HepG2 (cell line): ENCODE results near the gene NPPB. TPM values are rescaled to one million over a fixed set of nuclear protein-coding genes. Genes with fewer than 3 reads are reported as not detected.

Experiments
- ARID4A ChIP-seq: sonication (generic); formaldehyde crosslinking; IDR thresholded peaks from 2 replicates; pipeline ENCODE4 v1.5.0; 2020; ENCODE audit warnings: mild to moderate bottlenecking, missing genetic modification reagents, borderline replicate concordance
- BCL6 ChIP-seq: IDR thresholded peaks from 2 replicates; pipeline ENCODE4 v1.6.1; 2016; ENCODE audit warnings: missing genetic modification reagents, missing compliant biosample characterization
- DNMT3B ChIP-seq: conservative IDR thresholded peaks from 2 replicates; pipeline ENCODE4 v1.6.1; 2016; ENCODE audit warnings: missing biosample characterization, control low read depth
- ETV5 ChIP-seq: IDR thresholded peaks from 2 replicates; pipeline ENCODE4 v1.6.1; 2018; ENCODE audit warnings: missing biosample characterization, missing genetic modification reagents, inconsistent platforms, borderline replicate concordance
- HDAC2 ChIP-seq: sonication (generic); formaldehyde crosslinking; IDR thresholded peaks from 2 replicates; pipeline ENCODE4 v1.4.0; 2020; ENCODE audit warnings: missing genetic modification reagents
- IRF2 ChIP-seq: IDR thresholded peaks from 2 replicates; pipeline ENCODE4 v1.6.1; 2018; ENCODE audit warnings: missing genetic modification reagents, missing compliant biosample characterization
- MBNL3 ChIP-seq: fragments of 250-450 bp; sonication (Bioruptor Pico); conservative IDR thresholded peaks from 2 replicates; pipeline ENCODE4 v1.8.0; 2022; ENCODE audit warnings: mild to moderate bottlenecking, inconsistent platforms
- MTA1 ChIP-seq: sonication (generic); formaldehyde crosslinking; IDR thresholded peaks from 2 replicates; pipeline ENCODE4 v1.4.0; 2020; ENCODE audit warnings: missing genetic modification reagents, mild to moderate bottlenecking, borderline replicate concordance
- NAIF1 ChIP-seq: sonication (generic); formaldehyde crosslinking; IDR thresholded peaks from 2 replicates; pipeline ENCODE4 v1.5.0; 2020; ENCODE audit warnings: mild to moderate bottlenecking, missing genetic modification reagents, borderline replicate concordance
- SCMH1 ChIP-seq: sonication (generic); formaldehyde crosslinking; IDR thresholded peaks from 2 replicates; pipeline ENCODE4 v1.9.0; 2021; ENCODE audit warnings: missing genetic modification reagents, mild to moderate bottlenecking, borderline replicate concordance
- TBL1XR1 ChIP-seq: fragments of 150-350 bp; IDR thresholded peaks from 2 replicates; pipeline ENCODE4 v1.6.1; 2014; ENCODE audit warnings: borderline replicate concordance, low read length; ENCODE audit not compliant: partially characterized antibody
- THAP8 ChIP-seq: sonication (generic); formaldehyde crosslinking; IDR thresholded peaks from 2 replicates; pipeline ENCODE4 v1.5.1; 2020; ENCODE audit warnings: missing genetic modification reagents, mild to moderate bottlenecking, borderline replicate concordance
- ZBTB4 ChIP-seq: sonication (generic); formaldehyde crosslinking; IDR thresholded peaks from 2 replicates; pipeline ENCODE4 v1.4.0; 2020; ENCODE audit warnings: missing genetic modification reagents, mild to moderate bottlenecking, borderline replicate concordance
- ZEB1 ChIP-seq: IDR thresholded peaks from 2 replicates; pipeline ENCODE4 v1.6.1; 2012; ENCODE audit warnings: mild to moderate bottlenecking, low read depth, inconsistent platforms; ENCODE audit not compliant: insufficient replicate concordance
- ZNF234 ChIP-seq: sonication (generic); formaldehyde crosslinking; conservative IDR thresholded peaks from 2 replicates; pipeline ENCODE4 v1.5.1; 2020; ENCODE audit warnings: mild to moderate bottlenecking, missing genetic modification reagents
- ZNF251 ChIP-seq: sonication (generic); formaldehyde crosslinking; IDR thresholded peaks from 2 replicates; pipeline ENCODE4 v1.9.0; 2021; ENCODE audit warnings: mild to moderate bottlenecking, missing genetic modification reagents
- ZNF276 ChIP-seq: sonication (generic); formaldehyde crosslinking; IDR thresholded peaks from 2 replicates; pipeline ENCODE4 v1.4.0; 2020; ENCODE audit warnings: mild to moderate bottlenecking, low read depth, missing genetic modification reagents
- ZNF577 ChIP-seq: sonication (generic); formaldehyde crosslinking; IDR thresholded peaks from 2 replicates; pipeline ENCODE4 v1.4.0; 2020; ENCODE audit warnings: mild to moderate bottlenecking, low read depth, missing genetic modification reagents, borderline replicate concordance
- polyA plus RNA-seq, 8 experiments: library from polyadenylated mRNA; depleted of rRNA in 3 of 8; stranded (reverse) in 7 of 8; unstranded in 1 of 8; fragments of >200 nt; fragmentation: Illumina TruSeq in 4 of 8; extraction: Trizol in 4 of 8; gene quantifications; 2 replicates each; pipeline versions ENCODE4 v1.2.1 to v1.2.3, GENCODE V29; 2011 to 2016; ENCODE audit warnings: low read depth in 4 of 8, missing spikeins in 1 of 8, mixed read lengths in 1 of 8; ENCODE audit not compliant: insufficient read depth in 1 of 8
- total RNA-seq, 5 experiments: library from RNA; depleted of rRNA; stranded (reverse); fragments of >200 nt; fragmentation: Illumina TruSeq; extraction: Trizol; gene quantifications; 2 replicates each; pipeline ENCODE4 v1.2.3, GENCODE V29; 2016; ENCODE audit warnings: low read depth in 1 of 5

Gene NPPB
- total and polyA plus RNA-seq, 2 of the 13 experiments (the other 11 are each of a cell fraction or from before 2014, with no cell fraction given) = 1.9 TPM; not detected in 1

- no peak for TF ChIP-seq ETV5 (CRISPR knock-in tag)
- TF ChIP-seq HDAC2 (CRISPR knock-in tag) = no peak
- no peak for TF ChIP-seq ZBTB4 (CRISPR knock-in tag)
- peak; percentile 73; the same call in 1 of the 2 replicates for TF ChIP-seq NAIF1
- TF ChIP-seq ZNF577 (CRISPR knock-in tag) = no peak
- TF ChIP-seq SCMH1 = no peak
- no peak for TF ChIP-seq ZEB1
- no peak for TF ChIP-seq ZNF251 (CRISPR knock-in tag)
- no peak for TF ChIP-seq THAP8 (CRISPR knock-in tag)
- TF ChIP-seq MBNL3 (CRISPR knock-in tag) = 0 out of 2 replicates have a peak, but pooled peaks have one; percentile 64
- TF ChIP-seq DNMT3B (CRISPR knock-in tag) = no peak; the same call in 1 of the 2 replicates
- TF ChIP-seq ARID4A (CRISPR knock-in tag) = peak; percentile 54
- TF ChIP-seq BCL6 (CRISPR knock-in tag) = peak; percentile 58; the same call in 1 of the 2 replicates
- TF ChIP-seq MTA1 (CRISPR knock-in tag) = no peak
- peak; percentile 78 for TF ChIP-seq TBL1XR1
- no peak for TF ChIP-seq ZNF276 (CRISPR knock-in tag)
- TF ChIP-seq ZNF234 (CRISPR knock-in tag) = no peak
- peak; percentile 98 for TF ChIP-seq IRF2 (CRISPR knock-in tag)
Measured at GRCh38 chr1:11908095-11908675, 49.4 kb upstream of the NPPB start (continued).
